EL (cell line): ENCODE data around the gene MSANTD3.
"Not testable (repeated sequence)": the region's sequence is repeated elsewhere in the genome, so short reads cannot be mapped to it uniquely, and the experiment has no call there.

ENCODE experiments used
- DNase-seq: peaks from one replicate; pipeline ENCODE4 v3.0.0-alpha.2; 2016

Gene MSANTD3

DNA sequence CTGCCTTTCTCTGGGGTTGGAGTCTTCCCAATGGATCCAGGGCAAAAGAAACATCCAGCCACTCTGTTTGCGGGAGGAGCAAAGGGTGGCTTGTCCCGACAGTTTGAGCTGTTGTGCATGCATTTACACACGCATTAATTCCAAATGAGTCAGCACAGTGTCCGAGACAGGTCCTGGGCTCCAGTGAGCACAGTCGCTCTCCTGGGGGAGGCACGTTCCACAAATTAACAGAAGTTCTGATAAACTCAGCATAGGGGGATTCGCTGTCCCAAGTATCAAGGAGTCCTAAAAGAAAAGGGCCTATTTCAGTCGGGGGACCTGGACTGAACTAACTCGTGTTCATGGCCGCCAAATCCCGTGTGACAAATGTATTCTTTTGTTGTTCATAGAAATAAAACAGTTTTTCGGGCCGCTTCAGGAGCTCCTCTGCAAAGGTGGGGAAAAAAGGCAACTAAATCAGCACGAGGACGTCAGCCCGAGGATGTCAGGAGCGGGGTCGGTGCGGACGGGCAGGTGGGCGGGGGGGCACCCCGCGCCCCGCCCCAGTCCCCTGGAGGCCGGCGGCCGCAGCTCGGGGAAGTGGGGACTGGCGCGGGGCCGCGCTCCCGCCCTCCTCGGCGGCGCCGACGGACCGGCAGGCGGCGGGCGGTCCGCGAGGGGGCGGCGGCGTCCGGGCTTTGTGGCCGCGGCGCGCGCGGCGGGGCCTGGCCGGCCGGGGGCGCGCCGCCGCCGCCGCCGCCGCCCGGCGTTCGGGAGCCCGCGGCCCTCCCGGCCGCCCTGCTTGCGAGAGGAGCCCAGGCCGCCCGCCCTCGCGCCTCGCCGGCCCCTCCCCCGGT is at the start of gene MSANTD3:
TSS of gene MSANTD3 (plus strand) at position 614 of the 836 bp plus-strand sequence. CDS start 14,796 bp downstream, outside the sequence.
- DNase-seq, result peak; percentile 88

GRCh38 chr9:100379862-100380261 is 47.1 kb upstream of the MSANTD3 start:
- peak; percentile 90 for DNase-seq

- DNase-seq, result not testable (repeated sequence)
Measured at GRCh38 chr9:100392989-100393388, 34.0 kb upstream of the MSANTD3 start.

- no peak for DNase-seq
Measured at GRCh38 chr9:100394032-100394695, 32.8 kb upstream of the MSANTD3 start.

DNA sequence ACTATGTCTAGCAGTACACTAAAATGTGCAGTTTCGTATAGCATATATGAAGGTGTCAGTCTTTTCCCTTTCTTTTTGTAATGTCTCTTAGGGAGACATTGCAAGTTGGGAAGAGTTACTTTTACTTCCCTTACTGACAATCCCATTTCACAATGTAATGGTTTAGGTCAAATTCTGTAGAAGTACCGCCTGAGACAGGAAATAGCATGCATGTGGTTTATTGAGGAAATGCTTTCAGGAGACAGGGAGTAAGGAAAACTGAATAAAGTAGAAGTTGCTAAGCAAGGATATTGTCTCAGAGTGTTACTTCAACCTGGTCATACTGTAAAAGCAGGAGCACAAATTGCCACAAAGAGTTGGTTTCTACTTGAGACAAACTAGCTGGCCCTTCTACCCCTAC is 32.1 kb upstream of the MSANTD3 start:
- peak; percentile 20 for DNase-seq

- no peak for DNase-seq
Measured at GRCh38 chr9:100396769-100397168, 30.2 kb upstream of the MSANTD3 start.

- DNase-seq, result no peak
Measured at GRCh38 chr9:100397529-100398266, 29.2 kb upstream of the MSANTD3 start.

DNA sequence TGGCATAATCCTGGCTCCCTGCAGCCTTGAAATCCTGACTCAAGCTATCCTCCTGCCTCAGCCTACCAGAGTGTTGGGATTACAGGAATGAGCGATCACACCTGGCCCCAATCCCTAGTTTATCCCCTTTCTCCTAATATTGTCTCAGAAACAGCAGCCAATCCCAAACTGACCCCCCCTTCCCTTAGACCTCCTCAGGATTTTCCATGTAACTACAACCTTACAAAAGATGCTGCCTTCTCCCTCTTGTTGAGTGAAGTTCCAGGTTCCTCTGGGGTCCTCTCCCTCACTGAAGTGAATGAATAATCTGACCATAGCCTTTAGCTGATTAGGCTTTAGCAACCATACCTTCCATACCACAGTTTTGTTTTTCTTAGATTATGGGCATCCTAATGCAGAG is 25.9 kb upstream of the MSANTD3 start:
- DNase-seq, result no peak

- DNase-seq, result no peak
Measured at GRCh38 chr9:100406962-100407361, 20.0 kb upstream of the MSANTD3 start.

DNA sequence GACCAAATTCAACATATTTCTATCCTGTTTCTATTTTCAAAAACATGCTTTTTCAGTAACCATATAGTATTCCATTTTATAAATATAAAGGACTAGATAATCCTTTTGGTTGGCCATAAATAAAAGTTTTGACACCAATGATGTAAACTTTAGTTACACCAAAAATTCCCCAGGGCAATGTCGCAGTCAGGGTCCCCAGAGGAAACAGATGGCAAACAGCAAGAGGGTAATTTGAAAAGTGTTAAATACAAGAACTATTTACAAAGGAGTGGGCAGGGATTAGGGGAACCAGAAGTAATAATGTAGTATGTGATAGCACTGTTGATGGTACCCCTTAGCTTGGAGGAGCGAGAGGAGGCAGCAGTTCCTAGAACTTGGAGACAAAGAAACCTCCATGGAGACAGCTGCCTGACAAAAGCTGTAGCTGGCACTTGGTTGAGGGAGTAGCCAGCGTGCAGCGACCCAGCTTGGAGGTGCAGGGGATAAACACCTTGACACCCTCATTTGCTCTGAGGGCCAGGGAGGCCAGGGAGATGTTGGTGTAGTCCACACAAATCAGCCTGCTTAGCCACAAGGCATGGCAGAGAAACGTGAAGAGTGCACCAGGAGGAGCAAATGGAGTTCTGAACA is 18.3 kb upstream of the MSANTD3 start:
- no peak for DNase-seq

GRCh38 chr9:100409176-100409556 is 17.8 kb upstream of the MSANTD3 start:
- no peak for DNase-seq

DNA sequence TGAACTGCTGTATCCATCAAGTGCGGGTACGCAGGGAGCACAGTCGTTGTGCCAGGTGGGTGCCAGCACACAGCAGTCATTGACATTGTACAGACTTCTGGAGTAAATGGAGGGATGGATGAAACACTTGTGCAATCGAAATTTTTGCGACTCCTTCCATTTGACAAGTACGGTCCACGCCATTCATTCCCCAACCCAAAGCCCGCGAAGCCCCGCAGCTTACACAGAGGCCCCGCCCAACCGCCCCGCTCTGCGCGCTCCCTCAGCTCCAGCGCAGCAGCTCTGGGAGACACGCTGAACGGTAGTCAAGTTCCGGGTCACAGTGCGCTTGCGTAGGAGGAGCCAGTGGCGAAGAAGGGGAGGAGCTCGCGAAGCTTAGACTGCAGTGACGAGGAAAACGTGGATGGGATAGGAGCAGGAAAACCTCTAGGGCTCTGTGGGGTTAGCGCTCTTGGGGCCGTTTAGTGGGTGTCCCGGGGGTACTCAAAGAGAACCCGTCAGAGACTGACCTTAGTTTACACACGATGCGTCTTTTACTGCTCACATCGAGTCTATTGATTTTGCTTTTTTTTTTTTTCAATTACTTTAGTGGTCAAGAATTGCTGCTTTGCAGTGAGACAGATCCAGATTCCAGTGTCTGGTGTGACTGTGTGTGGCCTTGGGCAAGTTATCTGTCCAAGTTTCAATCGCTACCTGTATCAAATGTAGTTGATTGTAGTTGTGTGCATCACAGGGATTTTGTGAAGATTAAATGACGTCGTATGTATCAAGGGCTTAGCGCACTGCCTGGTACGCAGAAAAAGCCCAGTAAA is 15.3 kb upstream of the MSANTD3 start:
- DNase-seq, result peak; percentile 95

DNA sequence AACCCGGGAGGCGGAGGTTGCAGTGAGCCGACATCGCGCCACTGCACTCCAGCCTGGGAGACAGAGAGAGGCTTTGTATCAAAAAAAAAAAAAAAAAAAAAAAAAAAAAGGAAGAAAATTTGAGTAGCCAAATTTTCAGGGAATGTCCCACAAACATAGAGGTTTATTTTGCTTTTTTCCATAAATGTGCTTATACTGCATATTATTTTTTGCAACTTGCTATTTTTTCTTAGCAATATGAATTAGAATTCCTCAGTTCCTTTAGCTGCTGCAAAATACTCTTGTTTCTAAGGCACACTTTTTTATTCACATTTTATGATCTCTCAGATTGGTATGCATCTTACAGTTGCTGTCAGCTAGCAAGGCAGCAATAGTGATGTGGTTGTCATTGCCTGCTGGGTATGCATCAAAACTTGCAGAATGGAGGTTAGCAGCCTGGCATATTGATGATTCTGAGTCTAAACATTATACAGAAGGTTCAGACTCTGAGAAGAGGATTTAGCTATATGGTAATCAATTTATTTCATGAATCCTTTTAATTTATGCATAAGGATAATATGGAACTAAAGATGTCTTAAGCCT is 13.0 kb upstream of the MSANTD3 start:
- DNase-seq, result no peak

DNA sequence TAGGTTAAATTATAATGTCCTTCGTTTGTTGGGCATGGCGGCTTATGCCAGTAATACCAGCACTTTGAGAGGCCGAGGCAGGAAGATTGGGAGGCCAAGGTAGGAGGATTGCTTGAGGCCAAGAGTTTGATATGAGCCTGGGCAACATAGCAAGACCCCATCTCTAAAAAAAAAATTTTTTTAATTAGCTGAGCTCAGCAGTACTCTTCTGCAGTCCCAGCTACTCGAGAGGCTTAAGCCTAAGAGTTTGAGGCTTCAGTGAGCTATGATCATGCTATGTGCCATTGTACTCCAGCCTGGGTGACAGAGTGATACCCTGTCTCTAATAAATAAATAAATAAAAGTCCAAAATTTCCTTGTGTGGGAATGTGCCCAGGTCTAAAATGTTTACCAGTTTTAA is 9.1 kb upstream of the MSANTD3 start:
- no peak for DNase-seq

GRCh38 chr9:100419166-100419565 is 7.8 kb upstream of the MSANTD3 start:
- no peak for DNase-seq

- peak; percentile 45 for DNase-seq
Measured at GRCh38 chr9:100421116-100421515, 5.8 kb upstream of the MSANTD3 start.

- DNase-seq, result no peak
Measured at GRCh38 chr9:100425758-100426157, 1.2 kb upstream of the MSANTD3 start.

DNA sequence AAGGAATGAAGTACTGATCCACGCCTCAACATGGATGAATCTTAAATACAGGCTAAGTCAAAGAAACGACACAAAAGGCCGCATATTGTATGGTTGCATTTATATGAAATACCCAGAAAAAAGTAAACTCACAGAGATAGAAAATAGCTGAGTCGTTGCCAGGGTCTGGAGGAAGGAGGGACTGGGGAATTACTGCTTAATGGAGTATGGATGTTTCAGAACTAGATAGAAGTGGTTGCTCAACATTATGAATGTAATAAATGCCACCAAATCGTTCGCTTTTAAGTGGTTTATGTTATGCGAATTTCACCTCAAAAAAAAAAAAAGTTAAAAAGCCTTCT is 784 bp upstream of the MSANTD3 start:
- DNase-seq, result no peak

DNA sequence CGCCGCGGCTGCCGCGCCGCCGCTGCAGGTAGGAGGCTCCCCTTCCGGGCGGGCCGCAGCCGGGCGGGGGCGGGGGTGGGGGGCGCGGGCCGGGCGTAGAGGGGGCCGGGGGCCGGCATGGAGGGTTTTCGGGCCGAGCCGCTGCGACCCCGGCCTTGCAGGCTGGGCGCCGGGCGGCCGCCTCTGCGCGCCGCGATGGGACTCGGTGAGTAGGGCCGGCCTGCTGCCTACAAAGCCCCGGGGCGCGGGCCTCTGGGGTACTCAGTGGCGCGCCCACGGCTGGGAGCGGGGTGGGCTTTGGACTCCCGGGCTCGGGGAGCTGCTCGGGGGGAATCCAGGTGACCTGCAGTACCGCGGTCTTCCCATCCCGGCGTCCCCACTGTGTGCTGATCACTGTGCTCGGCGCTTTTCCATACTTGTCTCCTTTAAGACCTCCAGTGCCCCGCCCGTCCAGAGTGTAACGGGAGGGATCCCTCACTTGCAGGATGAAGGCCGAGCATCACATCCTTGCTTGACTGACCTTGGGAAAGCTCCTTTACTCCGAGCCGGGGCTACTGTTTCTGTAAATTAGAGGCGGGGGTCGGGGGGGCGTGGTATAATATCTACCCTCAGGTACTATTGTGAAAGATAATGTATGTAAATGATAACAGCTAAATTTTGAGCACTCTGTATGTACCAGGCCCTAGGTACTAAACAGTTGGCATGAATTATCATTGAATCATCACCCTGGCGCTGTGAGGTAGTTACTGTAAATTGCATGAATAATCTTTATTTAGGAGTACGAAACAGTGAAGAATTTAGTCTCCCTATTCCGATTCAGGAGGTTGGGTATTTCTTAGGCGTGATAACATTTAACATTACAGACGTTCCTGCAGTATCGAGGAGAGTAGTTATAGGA is 672 bp downstream of the MSANTD3 start:
- peak; percentile 81 for DNase-seq

DNA sequence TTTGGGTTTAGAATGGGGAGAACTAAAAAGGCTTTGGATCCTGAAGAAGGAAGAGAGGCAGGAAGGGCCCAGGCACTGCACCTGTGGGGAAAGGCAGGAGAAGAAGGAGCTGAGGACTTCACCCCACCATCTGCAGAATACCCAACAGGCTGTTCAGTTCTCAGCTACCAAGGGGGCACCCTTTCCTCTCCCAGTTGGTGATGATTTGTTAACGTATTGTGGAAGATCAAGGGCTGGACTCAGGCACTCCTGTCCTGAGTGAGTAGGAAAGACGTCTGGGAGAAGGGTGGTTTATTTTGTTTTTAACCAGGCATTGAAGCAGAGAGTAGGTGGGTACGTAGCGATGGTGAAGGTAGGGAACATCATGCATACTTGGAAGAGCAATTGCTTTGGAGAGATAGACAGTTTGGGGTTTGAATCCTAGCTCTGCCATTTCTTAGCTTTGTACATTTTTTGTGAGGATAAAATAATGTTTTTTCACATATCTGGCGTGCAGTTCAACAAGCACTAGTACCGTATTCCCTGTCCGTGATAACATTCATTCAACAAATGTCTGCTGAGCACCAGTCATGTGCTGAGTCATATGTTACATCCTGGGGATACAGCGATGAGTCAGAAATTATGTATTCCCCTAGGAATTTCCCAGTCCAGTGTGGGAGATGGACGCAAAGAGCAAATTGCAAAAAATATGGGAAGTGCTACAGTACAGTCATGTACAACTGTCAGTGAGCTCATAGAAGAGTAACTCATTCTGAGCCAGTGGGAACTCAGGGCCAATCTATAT is 2.1 kb downstream of the MSANTD3 start:
- peak; percentile 99 for DNase-seq
